ENCODE results near the gene COX7A2L. TPM values are rescaled to one million over a fixed set of nuclear protein-coding genes. Genes with fewer than 3 reads are reported as not detected.

COX7A2L gene
- polyA plus RNA-seq, 1 donor (not counting 4 experiments of a cell fraction or from before 2014, with no cell fraction given): 172 TPM

DNA sequence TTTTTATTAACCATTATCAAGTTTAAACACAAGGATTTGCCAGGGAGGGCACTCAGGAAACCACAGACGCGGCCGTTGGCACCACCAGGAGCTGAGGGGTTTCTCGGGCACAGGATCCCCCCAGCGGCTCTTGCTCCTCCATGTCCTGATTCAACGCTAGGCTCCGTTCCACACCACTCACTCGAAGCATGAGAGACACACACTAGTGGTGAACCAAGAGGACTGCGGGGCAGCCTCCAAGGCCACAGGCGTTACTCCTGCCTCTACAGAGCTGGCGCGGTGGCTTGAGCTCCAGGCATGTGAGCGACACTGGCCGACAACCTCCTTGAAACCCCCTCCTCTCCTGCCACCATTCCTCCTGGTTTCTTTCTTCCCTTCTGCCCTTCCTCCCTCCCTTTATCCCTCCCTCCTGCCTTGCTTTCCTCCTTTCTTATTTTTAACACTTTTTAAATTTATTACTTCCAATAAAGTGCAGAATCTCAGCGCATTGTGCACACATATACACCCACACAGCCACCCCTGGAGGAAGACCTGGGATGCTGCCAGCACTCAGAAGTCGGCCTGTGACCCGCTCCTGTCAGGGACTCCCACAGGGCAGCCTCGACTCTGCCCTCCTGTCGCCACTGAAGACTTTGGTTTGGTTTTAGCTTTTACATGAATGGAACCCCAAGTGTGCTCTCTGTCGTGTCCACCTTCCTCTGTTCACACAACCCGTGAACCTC is 21.7 kb downstream of the COX7A2L start:
- no peak for TF ChIP-seq EZH2 (IDR thresholded peaks at IDR 0.05; ENCODE audit: low read length)
- TF ChIP-seq, protein P1, sequence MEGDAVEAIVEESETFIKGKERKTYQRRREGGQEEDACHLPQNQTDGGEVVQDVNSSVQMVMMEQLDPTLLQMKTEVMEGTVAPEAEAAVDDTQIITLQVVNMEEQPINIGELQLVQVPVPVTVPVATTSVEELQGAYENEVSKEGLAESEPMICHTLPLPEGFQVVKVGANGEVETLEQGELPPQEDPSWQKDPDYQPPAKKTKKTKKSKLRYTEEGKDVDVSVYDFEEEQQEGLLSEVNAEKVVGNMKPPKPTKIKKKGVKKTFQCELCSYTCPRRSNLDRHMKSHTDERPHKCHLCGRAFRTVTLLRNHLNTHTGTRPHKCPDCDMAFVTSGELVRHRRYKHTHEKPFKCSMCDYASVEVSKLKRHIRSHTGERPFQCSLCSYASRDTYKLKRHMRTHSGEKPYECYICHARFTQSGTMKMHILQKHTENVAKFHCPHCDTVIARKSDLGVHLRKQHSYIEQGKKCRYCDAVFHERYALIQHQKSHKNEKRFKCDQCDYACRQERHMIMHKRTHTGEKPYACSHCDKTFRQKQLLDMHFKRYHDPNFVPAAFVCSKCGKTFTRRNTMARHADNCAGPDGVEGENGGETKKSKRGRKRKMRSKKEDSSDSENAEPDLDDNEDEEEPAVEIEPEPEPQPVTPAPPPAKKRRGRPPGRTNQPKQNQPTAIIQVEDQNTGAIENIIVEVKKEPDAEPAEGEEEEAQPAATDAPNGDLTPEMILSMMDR (optimal IDR thresholded peaks at IDR 0.05 in 1 of 3, IDR thresholded peaks at IDR 0.05 in 1 of 3, conservative IDR thresholded peaks at IDR 0.05 in 1 of 3; ENCODE audit: extremely low read depth in 1 of 3, insufficient read depth in 2 of 3, low read length in 3 of 3): no peak
- H3K79me2 ChIP-seq (ENCODE audit: control insufficient read depth, insufficient read depth, low read length): peaks cover 14% of the 10 kb centered on the region
- no peak for FAIRE-seq
- no peak overlapping the region for H2AFZ ChIP-seq (ENCODE audit: control insufficient read depth, low read length)
- H3K9me1 ChIP-seq (ENCODE audit: control insufficient read depth, extremely low read depth, insufficient read depth, low read length): no peaks in the 10 kb centered on the region
- peaks cover 13 to 14% of the 10 kb centered on the region in 2 experiments for H3K36me3 ChIP-seq (ENCODE audit: control insufficient read depth in 2 of 2, extremely low read depth in 1 of 2, insufficient read depth in 2 of 2, low read length in 2 of 2)
- no peak overlapping the region for H3K9ac ChIP-seq (ENCODE audit: control insufficient read depth, extremely low read depth, insufficient read depth, low read length)
- H3K9me3 ChIP-seq (ENCODE audit: control insufficient read depth, low read depth, low read length): no peaks in the 10 kb centered on the region
- H3K4me3 ChIP-seq (ENCODE audit: control insufficient read depth in 2 of 3, extremely low read depth in 1 of 3, insufficient read depth in 2 of 3, low read depth in 1 of 3, low read length in 3 of 3): no peak overlapping the region
- H3K27ac ChIP-seq (ENCODE audit: control insufficient read depth, insufficient read depth, low read length): no peak overlapping the region
- DNase-seq (ENCODE audit: low read depth, low spot score): no peak
- dilution Hi-C loops (cut with MboI; ENCODE audit: extremely low pct_ligation_motif_present, low sequenced_read_pairs): no loop called here
- no peaks in the 10 kb centered on the region for H3K27me3 ChIP-seq (ENCODE audit: control insufficient read depth, extremely low read depth, insufficient read depth, low read length)
- H3K4me2 ChIP-seq (ENCODE audit: control insufficient read depth, extremely low read depth, insufficient read depth, low read depth, low read length): no peak overlapping the region
- H4K20me1 ChIP-seq (ENCODE audit: control insufficient read depth, extremely low read depth, insufficient read depth, low read length): no peaks in the 10 kb centered on the region
- H3K4me1 ChIP-seq (ENCODE audit: control insufficient read depth, extremely low read depth, insufficient read depth, low read length): peaks cover 19% of the 10 kb centered on the region

DNA sequence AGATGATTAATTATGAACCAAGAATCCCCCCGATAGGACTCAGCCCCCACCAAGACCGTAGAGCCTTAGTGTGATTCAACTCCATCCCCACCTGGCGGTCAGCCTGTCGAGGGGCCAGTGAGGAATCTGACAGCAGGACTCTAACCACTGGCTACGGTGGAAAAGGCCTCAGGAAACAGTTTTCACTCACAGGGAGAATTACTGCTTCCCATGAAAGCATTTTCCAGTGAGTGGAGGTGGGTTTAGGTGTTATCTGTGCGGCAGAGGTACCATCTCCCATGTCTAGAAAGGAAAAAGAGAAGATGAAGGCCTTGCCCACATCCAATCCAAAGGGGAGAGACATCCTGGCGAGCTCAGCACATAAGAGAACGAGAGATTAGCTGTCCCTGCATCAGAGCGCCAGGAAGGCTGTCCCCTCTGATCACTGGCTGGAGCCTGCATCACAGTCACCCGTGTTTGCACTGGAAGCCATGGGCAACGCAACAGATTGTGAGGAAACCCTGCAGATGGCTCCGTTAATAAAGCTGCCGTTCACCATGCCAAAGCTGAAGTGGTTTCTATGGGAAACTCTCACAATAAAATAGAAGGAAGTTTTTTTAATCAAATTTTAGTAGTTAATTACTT is 22.3 kb downstream of the COX7A2L start:
- no peaks in the 10 kb centered on the region for H4K20me1 ChIP-seq (ENCODE audit: control insufficient read depth, extremely low read depth, insufficient read depth, low read length)
- H3K27ac ChIP-seq (ENCODE audit: control insufficient read depth, insufficient read depth, low read length): no peak overlapping the region
- no peak overlapping the region for H2AFZ ChIP-seq (ENCODE audit: control insufficient read depth, low read length)
- H3K9me3 ChIP-seq (ENCODE audit: control insufficient read depth, low read depth, low read length): no peaks in the 10 kb centered on the region
- no peaks in the 10 kb centered on the region for H3K27me3 ChIP-seq (ENCODE audit: control insufficient read depth, extremely low read depth, insufficient read depth, low read length)
- no peaks in the 10 kb centered on the region for H3K9me1 ChIP-seq (ENCODE audit: control insufficient read depth, extremely low read depth, insufficient read depth, low read length)
- H3K36me3 ChIP-seq (ENCODE audit: control insufficient read depth in 2 of 2, extremely low read depth in 1 of 2, insufficient read depth in 2 of 2, low read length in 2 of 2): peaks cover 13 to 14% of the 10 kb centered on the region in 2 experiments
- FAIRE-seq: no peak
- no peak for TF ChIP-seq EZH2 (IDR thresholded peaks at IDR 0.05; ENCODE audit: low read length)
- no peak overlapping the region for H3K4me2 ChIP-seq (ENCODE audit: control insufficient read depth, extremely low read depth, insufficient read depth, low read depth, low read length)
- H3K4me1 ChIP-seq (ENCODE audit: control insufficient read depth, extremely low read depth, insufficient read depth, low read length): peaks cover 19% of the 10 kb centered on the region
- no peak overlapping the region for H3K4me3 ChIP-seq (ENCODE audit: control insufficient read depth in 2 of 3, extremely low read depth in 1 of 3, insufficient read depth in 2 of 3, low read depth in 1 of 3, low read length in 3 of 3)
- no peak for DNase-seq (ENCODE audit: low read depth, low spot score)
- H3K9ac ChIP-seq (ENCODE audit: control insufficient read depth, extremely low read depth, insufficient read depth, low read length): no peak overlapping the region
- dilution Hi-C loops (cut with MboI; ENCODE audit: extremely low pct_ligation_motif_present, low sequenced_read_pairs): no loop called here
- peaks cover 14% of the 10 kb centered on the region for H3K79me2 ChIP-seq (ENCODE audit: control insufficient read depth, insufficient read depth, low read length)

Data from keratinocyte (primary cell).